ENCODE results near the gene C16orf89.
"Not testable (repeated sequence)": the region's sequence is repeated elsewhere in the genome, so short reads cannot be mapped to it uniquely, and the experiment has no call there.

C16orf89 gene

GRCh38 chr16:5084099-5084731, 18.5 kb upstream of the C16orf89 start:
- not testable (repeated sequence) for DNase-seq (ENCODE audit: low read depth in 3 of 3)

GRCh38 chr16:5083646-5084045, 17.9 kb upstream of the C16orf89 start:
- not testable (repeated sequence) for DNase-seq (ENCODE audit: low read depth in 3 of 3)

GRCh38 chr16:5080996-5081395, 15.2 kb upstream of the C16orf89 start:
- not testable (repeated sequence) for DNase-seq (ENCODE audit: low read depth in 3 of 3)

- not testable (repeated sequence) for DNase-seq (ENCODE audit: low read depth in 3 of 3)
Measured at GRCh38 chr16:5080461-5080860, 14.7 kb upstream of the C16orf89 start.

- no peak for DNase-seq (ENCODE audit: low read depth in 3 of 3)
Measured at GRCh38 chr16:5078626-5079025, 12.9 kb upstream of the C16orf89 start.

- DNase-seq (ENCODE audit: low read depth in 3 of 3), result no peak
Measured at GRCh38 chr16:5077304-5077703, 11.5 kb upstream of the C16orf89 start.

- no peak for DNase-seq (ENCODE audit: low read depth in 3 of 3)
Measured at GRCh38 chr16:5075637-5076036, 9.9 kb upstream of the C16orf89 start.

- DNase-seq (ENCODE audit: low read depth in 3 of 3), result not testable (repeated sequence)
Measured at GRCh38 chr16:5073771-5074170, 8.0 kb upstream of the C16orf89 start.

GRCh38 chr16:5073279-5073629, 7.5 kb upstream of the C16orf89 start:
- no peak for DNase-seq (ENCODE audit: low read depth in 3 of 3)

- no peak for DNase-seq (ENCODE audit: low read depth in 3 of 3)
Measured at GRCh38 chr16:5072334-5073278, 6.8 kb upstream of the C16orf89 start.

GRCh38 chr16:5071681-5072333, 6.1 kb upstream of the C16orf89 start, which contains the start of gene ALG1:
TSS of gene ALG1 (plus strand) at chr16:5071843. CDS start at chr16:5071850, 7 bp downstream.
- peak; percentile 78 to 84 (median 84) for DNase-seq (ENCODE audit: low read depth in 3 of 3)

- DNase-seq (ENCODE audit: low read depth in 3 of 3), result no peak
Measured at GRCh38 chr16:5071341-5071680, 5.6 kb upstream of the C16orf89 start.

GRCh38 chr16:5070431-5071186, 4.9 kb upstream of the C16orf89 start:
- DNase-seq (ENCODE audit: low read depth in 3 of 3), result no peak

- no peak for DNase-seq (ENCODE audit: low read depth in 3 of 3)
Measured at GRCh38 chr16:5069854-5070253, 4.1 kb upstream of the C16orf89 start.

- no peak for DNase-seq (ENCODE audit: low read depth in 3 of 3)
Measured at GRCh38 chr16:5069048-5069447, 3.3 kb upstream of the C16orf89 start.

GRCh38 chr16:5066511-5066910, 755 bp upstream of the C16orf89 start:
- DNase-seq (ENCODE audit: low read depth in 3 of 3), result no peak

GRCh38 chr16:5065326-5065725, 430 bp downstream of the C16orf89 start:
- no peak for DNase-seq (ENCODE audit: low read depth in 3 of 3)

GRCh38 chr16:5064915-5065314, 841 bp downstream of the C16orf89 start:
- DNase-seq (ENCODE audit: low read depth in 3 of 3), result no peak

- no peak for DNase-seq (ENCODE audit: low read depth in 3 of 3)
Measured at GRCh38 chr16:5062790-5063765, 2.7 kb downstream of the C16orf89 start.

GRCh38 chr16:5062051-5062450, 3.7 kb downstream of the C16orf89 start:
- no peak for DNase-seq (ENCODE audit: low read depth in 3 of 3)
